Measurements from ENCODE around the gene RSPO1. TPM values are rescaled to one million over a fixed set of nuclear protein-coding genes. Genes with fewer than 3 reads are reported as not detected.
"Not testable (repeated sequence)": the region's sequence is repeated elsewhere in the genome, so short reads cannot be mapped to it uniquely, and the experiment has no call there.

RSPO1 gene
- total RNA-seq, 1 experiment from 2014 or later, result not detected

DNA sequence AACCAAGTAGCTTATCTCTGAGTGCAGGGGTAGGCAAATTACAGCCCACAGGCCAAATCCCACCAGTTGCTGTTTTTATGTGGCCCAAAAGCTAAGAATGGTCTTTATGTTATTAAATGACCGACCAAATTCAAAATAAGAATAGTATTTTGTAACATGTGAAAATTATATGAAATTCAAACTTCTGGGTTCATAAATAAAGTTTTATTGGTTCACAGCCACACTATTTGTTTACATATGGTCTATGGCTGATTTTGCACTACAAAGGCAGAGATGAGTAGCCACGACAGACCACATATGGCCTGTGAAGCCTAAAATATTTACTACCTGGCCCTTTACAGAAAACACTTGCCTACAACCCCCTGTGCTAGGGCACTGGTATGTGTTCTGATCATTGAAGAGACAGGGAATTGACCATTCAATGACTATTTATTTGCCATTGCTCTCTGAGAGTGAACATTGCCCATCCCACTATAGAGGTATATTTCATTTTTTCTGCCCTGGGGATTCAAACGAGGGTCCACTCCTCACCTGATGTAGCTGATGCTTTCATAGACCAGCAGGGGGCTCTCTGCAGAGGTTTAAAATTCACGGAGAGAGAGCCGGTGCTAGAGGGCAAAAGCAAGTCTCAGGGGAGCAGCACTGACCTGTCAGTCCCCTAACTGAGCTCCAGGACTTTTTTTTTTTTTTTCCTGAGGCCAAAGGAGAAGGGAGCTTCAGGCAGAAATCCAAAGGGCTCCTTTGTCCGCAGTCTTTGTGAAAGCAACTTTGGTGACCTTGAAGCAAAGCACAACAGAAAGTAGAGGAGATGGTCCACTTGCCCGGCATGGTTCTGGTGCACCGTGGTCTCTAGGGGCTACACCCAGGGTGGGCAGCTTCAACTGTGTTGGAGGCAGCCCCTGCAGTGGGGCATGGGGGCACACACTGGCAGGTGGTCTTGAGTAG lies 31.7 kb downstream of the RSPO1 start:
- DNase-seq (ENCODE audit: low read depth, low spot score), result peak; percentile 69

GRCh38 chr1:37601441-37601840 lies 33.3 kb downstream of the RSPO1 start:
- peak; percentile 60 for DNase-seq (ENCODE audit: low read depth, low spot score)
- in situ Hi-C loops (cut with HindIII; ENCODE audit: low pct_unique_long_range_greater_than_20kb, low sequenced_read_pairs), result no loop called here

More for the DNA sequence above, 31.7 kb downstream of the RSPO1 start:
- in situ Hi-C loops (cut with HindIII; ENCODE audit: low pct_unique_long_range_greater_than_20kb, low sequenced_read_pairs), result no loop called here

GRCh38 chr1:37599940-37600339 lies 34.8 kb downstream of the RSPO1 start:
- in situ Hi-C loops (cut with HindIII; ENCODE audit: low pct_unique_long_range_greater_than_20kb, low sequenced_read_pairs), result loop anchor here (25.0 kb wide), 1 partner anchor 87 kb away; the partner anchor contains the start of gene CDCA8
- DNase-seq (ENCODE audit: low read depth, low spot score), result no peak

DNA sequence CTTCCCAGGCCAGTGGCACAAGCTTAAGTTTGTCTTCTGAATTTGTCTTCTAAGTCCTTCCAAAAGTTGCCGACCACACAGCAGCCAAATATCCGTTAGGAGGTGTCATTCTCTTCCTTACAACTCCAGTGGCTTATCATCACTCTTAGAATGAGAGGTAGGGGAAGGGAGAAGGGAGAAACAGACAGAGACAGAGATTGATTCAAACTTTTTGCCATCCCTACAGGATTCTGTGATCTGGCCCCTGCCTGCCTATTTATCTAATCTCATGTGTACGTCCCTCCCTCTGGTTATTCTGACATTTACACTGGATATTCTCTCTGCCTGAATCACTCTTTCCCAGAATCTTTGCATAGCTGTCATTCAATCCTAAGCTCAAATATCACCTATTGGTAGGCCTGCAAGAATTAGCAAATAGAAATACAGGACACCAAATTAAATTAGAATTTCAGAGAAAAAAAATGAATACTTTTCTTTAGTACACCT lies 38.5 kb downstream of the RSPO1 start:
- DNase-seq (ENCODE audit: low read depth, low spot score), result no peak
- in situ Hi-C loops (cut with HindIII; ENCODE audit: low pct_unique_long_range_greater_than_20kb, low sequenced_read_pairs), result loop anchor here (25.0 kb wide), 1 partner anchor 91 kb away; the partner anchor contains the start of gene CDCA8

DNA sequence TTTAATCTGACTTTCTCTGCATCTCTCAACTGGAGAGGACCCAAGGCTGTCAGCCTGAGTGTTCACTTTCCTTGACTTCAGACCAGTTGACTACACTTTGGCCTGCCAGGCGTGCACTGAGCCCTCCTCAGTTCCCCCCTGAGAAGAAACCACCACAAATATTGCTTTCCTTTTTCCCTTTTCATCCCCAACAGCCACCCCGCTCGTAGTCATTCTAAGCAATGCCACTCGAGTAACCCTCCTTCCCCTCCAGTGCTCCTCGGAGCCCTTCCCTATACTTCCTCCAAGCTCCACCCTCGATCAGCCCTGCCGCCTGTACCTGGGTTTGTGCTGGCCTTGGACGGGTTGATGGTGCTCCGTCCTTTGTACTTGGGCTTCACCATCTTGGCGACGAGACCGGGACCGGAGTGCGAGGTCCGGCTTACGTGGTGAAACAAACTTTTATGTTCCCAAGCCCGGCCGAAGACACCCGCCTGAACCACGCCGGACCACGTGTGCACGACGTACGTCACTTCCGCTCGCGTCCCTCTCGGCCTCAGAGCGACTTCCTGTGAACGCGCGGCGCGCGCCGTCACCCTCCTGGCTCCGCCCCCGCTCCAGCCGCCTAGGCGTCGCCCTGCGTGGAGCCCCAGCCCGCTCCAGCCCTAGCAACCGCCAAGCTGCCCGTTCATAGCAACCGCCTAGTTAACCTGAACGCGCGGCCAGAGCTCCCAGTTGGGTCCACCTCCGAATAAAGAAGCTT lies 39.1 kb downstream of the RSPO1 start, which contains the start of gene GNL2:
Gene GNL2 (minus strand): TSS at position 498 of the 742 bp plus-strand sequence. CDS start 115 bp downstream, at position 383.
- in situ Hi-C loops (cut with HindIII; ENCODE audit: low pct_unique_long_range_greater_than_20kb, low sequenced_read_pairs), result loop anchor here (25.0 kb wide), 1 partner anchor 92 kb away; the partner anchor contains the start of gene CDCA8
- DNase-seq (ENCODE audit: low read depth, low spot score), result peak; percentile 94

DNA sequence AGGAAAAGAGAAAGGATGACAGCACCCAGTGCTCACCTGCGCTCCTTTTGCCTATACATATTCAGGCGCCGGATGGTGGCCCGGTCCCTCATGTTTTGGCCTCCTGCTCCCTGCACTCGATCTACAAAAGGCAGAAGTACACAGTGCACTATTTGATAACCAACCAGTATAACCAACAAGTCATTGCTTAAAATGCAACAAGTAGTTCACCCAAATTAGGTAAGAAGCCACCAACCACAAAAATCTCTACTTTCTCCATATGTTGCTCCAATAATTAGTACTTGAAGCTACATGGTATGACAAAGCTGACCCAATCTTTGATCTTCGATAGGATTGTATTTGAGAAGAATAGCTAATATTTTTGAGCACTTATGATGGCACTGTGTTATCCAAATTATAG lies 41.0 kb downstream of the RSPO1 start:
- in situ Hi-C loops (cut with HindIII; ENCODE audit: low pct_unique_long_range_greater_than_20kb, low sequenced_read_pairs), result loop anchor here (25.0 kb wide), 1 partner anchor 94 kb away; the partner anchor contains the start of gene CDCA8
- no peak for DNase-seq (ENCODE audit: low read depth, low spot score)

DNA sequence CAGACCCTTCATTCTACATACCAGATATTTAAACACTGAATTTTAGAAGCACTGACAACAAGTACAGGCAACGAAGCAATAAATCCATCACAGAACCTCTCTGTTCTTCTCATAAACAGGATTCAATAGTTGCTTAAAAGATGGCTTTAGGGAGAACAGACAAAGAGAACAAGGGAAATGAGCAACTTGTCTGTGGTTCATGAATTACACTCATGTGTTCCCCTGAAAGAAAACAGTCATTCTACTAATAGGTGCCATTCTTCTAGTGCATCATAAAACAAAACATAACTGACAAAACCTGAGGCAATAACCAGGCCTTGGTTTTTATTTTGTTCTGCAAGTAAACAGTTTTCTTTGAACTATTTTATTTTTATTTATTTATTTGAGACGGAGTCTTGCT lies 45.8 kb downstream of the RSPO1 start:
- DNase-seq (ENCODE audit: low read depth, low spot score), result peak; percentile 33
- in situ Hi-C loops (cut with HindIII; ENCODE audit: low pct_unique_long_range_greater_than_20kb, low sequenced_read_pairs), result loop anchor here (25.0 kb wide), 1 partner anchor 98 kb away; the partner anchor contains the start of gene CDCA8

DNA sequence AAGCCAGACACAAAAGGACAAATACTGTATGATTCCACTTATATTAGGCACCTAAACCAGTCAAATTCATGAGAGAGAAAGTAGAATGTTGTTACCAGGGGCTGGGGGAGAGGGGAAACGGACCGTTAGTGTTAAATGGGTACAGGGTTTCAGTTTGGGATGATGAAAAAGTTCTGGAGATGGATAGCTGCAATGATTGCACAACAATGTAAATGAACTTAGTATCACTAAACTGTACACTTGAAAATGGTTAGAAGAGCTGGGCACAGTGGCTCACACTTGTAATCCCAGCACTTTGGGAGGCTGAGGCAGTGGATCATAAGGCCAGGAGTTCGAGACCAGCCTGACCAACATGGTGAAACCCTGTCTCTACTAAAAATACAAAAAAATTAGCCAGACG lies 50.1 kb downstream of the RSPO1 start:
- in situ Hi-C loops (cut with HindIII; ENCODE audit: low pct_unique_long_range_greater_than_20kb, low sequenced_read_pairs), result loop anchor here (25.0 kb wide), 1 partner anchor 103 kb away; the partner anchor contains the start of gene CDCA8
- not testable (repeated sequence) for DNase-seq (ENCODE audit: low read depth, low spot score)

DNA sequence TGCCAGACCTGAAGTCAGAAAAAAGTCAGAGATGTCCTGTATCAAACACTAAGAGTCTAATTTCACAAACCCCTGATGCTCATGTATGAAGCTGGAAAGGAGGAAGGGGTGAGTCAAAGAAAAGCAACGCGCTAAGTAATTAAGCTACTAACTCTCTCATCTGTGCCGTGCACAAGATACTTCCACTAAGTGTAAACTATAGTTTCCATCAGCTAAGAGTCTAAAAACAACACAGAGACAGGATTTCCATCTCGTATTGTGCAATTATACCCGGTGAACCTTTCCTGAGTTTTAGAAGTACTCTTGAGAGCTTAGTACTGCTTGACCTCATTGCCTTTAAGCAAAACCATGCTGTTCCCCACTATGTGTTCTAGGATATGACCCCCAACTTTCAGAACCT lies 59.0 kb downstream of the RSPO1 start:
- in situ Hi-C loops (cut with HindIII; ENCODE audit: low pct_unique_long_range_greater_than_20kb, low sequenced_read_pairs), result loop anchor here (25.0 kb wide), 1 partner anchor 112 kb away; the partner anchor contains the start of gene CDCA8
- DNase-seq (ENCODE audit: low read depth, low spot score), result no peak

GRCh38 chr1:37574834-37575480 lies 59.7 kb downstream of the RSPO1 start:
- DNase-seq (ENCODE audit: low read depth, low spot score), result no peak
- in situ Hi-C loops (cut with HindIII; ENCODE audit: low pct_unique_long_range_greater_than_20kb, low sequenced_read_pairs), result loop anchor here (25.0 kb wide), 1 partner anchor 112 kb away; the partner anchor contains the start of gene CDCA8

- in situ Hi-C loops (cut with HindIII; ENCODE audit: low pct_unique_long_range_greater_than_20kb, low sequenced_read_pairs), result no loop called here
- DNase-seq (ENCODE audit: low read depth, low spot score), result no peak
These were observed 64.0 kb downstream of the RSPO1 start for GRCh38 chr1:37570528-37571334.

GRCh38 chr1:37567023-37567422 lies 67.7 kb downstream of the RSPO1 start:
- in situ Hi-C loops (cut with HindIII; ENCODE audit: low pct_unique_long_range_greater_than_20kb, low sequenced_read_pairs), result no loop called here
- no peak for DNase-seq (ENCODE audit: low read depth, low spot score)

- in situ Hi-C loops (cut with HindIII; ENCODE audit: low pct_unique_long_range_greater_than_20kb, low sequenced_read_pairs), result no loop called here
- DNase-seq (ENCODE audit: low read depth, low spot score), result no peak
These were observed 69.8 kb downstream of the RSPO1 start for GRCh38 chr1:37564892-37565291.

DNA sequence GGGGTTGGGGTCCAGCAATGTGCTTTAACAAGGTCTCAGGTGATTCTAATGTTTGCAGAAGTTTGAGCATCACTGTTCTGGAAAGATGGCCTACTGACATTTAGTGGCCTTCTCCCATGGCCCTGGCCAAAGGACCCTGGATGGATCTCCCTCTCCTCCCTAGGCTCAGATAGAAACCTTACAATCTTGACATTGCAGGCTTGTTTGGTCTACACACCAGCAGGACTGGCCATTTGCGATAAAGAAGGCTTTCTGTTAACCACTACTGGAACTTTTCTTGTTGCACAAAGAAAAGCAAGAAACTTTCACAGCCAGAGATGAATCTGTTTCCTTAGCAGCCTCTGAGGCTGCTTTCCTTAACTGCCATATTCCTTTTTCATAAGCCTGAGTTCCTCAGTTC lies 71.7 kb downstream of the RSPO1 start:
- DNase-seq (ENCODE audit: low read depth, low spot score), result no peak
- in situ Hi-C loops (cut with HindIII; ENCODE audit: low pct_unique_long_range_greater_than_20kb, low sequenced_read_pairs), result no loop called here

Data from SK-MEL-5 (cell line).